SU-DHL-6 (cell line): Measurements from ENCODE around the gene BAIAP3.

Experiments used
- EZH2phosphoT487 ChIP-seq: fragments of 200-600 bp; sonication (generic), shearing (Covaris generic); conservative IDR thresholded peaks from 2 replicates; pipeline ENCODE4 v1.6.1; 2018; ENCODE audit warnings: mild to moderate bottlenecking, antibody characterized with exemption, low read length, moderate library complexity, mixed read lengths
- TF ChIP-seq, protein P1 (sequence below): fragments of 200-600 bp; sonication (generic); IDR thresholded peaks from one replicate; pipeline ENCODE4 v1.5.1; 2017; ENCODE audit warnings: antibody characterized with exemption, mild to moderate bottlenecking, low read length, moderate library complexity; ENCODE audit not compliant: insufficient read depth, poor library complexity, severe bottlenecking

GRCh38 chr16:1349351-1349750, 15.9 kb downstream of the BAIAP3 start:
- TF ChIP-seq, protein P1, sequence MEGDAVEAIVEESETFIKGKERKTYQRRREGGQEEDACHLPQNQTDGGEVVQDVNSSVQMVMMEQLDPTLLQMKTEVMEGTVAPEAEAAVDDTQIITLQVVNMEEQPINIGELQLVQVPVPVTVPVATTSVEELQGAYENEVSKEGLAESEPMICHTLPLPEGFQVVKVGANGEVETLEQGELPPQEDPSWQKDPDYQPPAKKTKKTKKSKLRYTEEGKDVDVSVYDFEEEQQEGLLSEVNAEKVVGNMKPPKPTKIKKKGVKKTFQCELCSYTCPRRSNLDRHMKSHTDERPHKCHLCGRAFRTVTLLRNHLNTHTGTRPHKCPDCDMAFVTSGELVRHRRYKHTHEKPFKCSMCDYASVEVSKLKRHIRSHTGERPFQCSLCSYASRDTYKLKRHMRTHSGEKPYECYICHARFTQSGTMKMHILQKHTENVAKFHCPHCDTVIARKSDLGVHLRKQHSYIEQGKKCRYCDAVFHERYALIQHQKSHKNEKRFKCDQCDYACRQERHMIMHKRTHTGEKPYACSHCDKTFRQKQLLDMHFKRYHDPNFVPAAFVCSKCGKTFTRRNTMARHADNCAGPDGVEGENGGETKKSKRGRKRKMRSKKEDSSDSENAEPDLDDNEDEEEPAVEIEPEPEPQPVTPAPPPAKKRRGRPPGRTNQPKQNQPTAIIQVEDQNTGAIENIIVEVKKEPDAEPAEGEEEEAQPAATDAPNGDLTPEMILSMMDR = no peak
- no peak for TF ChIP-seq EZH2phosphoT487
